IPS-20b (cell line): ENCODE measurements around the gene OTUB2.
"Not testable (repeated sequence)": the region's sequence is repeated elsewhere in the genome, so short reads cannot be mapped to it uniquely, and the experiment has no call there.

Source experiments
- H3K27ac ChIP-seq: one replicate; pipeline ENCODE4 v1.5.1; 2013; ENCODE audit warnings: low read length
- H3K27me3 ChIP-seq: 2 replicates; pipeline ENCODE4 v1.6.1; 2013; ENCODE audit warnings: mild to moderate bottlenecking, low read length, inconsistent platforms; ENCODE audit not compliant: insufficient read depth
- H3K36me3 ChIP-seq: 2 replicates; pipeline ENCODE4 v1.6.1; 2013; ENCODE audit warnings: low read depth, mild to moderate bottlenecking, inconsistent platforms, low read length, moderate library complexity; ENCODE audit not compliant: insufficient read depth
- H3K4me1 ChIP-seq: 2 replicates; pipeline ENCODE4 v1.6.1; 2013; ENCODE audit warnings: mild to moderate bottlenecking, control low read depth, inconsistent platforms, low read length, moderate library complexity; ENCODE audit not compliant: insufficient read depth
- H3K4me3 ChIP-seq: 2 replicates; pipeline ENCODE4 v1.5.1; 2013; ENCODE audit warnings: mild to moderate bottlenecking, low read length, inconsistent platforms
- H3K9ac ChIP-seq: 2 replicates; pipeline ENCODE4 v1.6.1; 2013; ENCODE audit warnings: low read depth, mild to moderate bottlenecking, inconsistent platforms, low read length, moderate library complexity
- H3K9me3 ChIP-seq: 2 replicates; pipeline ENCODE4 v1.6.1; 2013; ENCODE audit warnings: mild to moderate bottlenecking, low read depth, low read length, inconsistent platforms; ENCODE audit not compliant: insufficient read depth

The OTUB2 gene

DNA sequence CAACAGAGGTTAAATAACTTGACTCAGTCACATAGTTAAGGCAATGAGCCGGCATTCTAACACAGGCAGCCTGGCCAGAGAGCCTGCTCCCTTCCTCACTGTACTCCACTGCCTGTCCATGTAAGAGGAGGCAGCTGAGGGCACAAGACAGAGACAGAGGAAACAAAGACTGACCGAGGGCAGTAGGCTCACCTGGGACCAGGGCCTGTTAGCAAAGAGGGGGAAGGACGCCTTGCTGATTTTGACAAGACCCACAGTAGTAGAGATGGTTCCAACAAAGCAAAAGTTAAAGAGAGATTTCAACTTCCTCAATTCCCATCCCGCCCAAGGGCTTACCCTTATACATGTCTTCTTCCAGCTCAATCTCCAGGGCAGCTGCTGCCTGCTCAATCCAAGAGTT is 26.5 kb downstream of the OTUB2 start:
- H3K9me3 ChIP-seq: no peaks in the 10 kb centered on the region
- H3K27ac ChIP-seq: no peak overlapping the region
- H3K27me3 ChIP-seq: no peaks in the 10 kb centered on the region
- no peak overlapping the region for H3K9ac ChIP-seq
- H3K36me3 ChIP-seq: peaks cover 95% of the 10 kb centered on the region
- H3K4me3 ChIP-seq: no peak overlapping the region
- no peaks in the 10 kb centered on the region for H3K4me1 ChIP-seq

DNA sequence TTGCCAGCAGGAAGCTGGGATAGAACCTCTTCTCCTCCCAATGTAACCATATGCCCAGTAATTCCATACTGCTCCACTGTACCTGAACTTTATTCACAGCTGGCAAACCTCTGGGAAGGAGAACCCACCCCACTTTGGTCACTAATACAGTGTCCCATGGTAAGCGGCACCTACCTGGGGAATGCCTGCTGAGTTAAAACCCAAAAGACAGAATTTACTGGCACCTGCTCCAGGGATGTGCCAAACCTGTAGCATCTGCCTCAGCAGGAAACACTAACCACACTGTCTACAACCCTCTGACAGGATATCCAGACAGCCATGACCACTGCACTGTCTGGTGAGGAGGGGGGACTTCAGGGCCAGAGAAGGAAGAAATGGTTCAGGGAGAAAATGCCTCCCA is 28.3 kb downstream of the OTUB2 start:
- Histone ChIP-seq H3K27me3 (no peaks in the 10 kb centered on the region), H3K4me1 (no peaks in the 10 kb centered on the region), H3K9ac (no peak overlapping the region), H3K27ac (no peak overlapping the region), H3K9me3 (no peaks in the 10 kb centered on the region), H3K4me3 (no peak overlapping the region), H3K36me3 (peaks cover 95% of the 10 kb centered on the region)

GRCh38 chr14:94054936-94055335 is 28.8 kb downstream of the OTUB2 start:
- Histone ChIP-seq H3K9me3 (no peaks in the 10 kb centered on the region), H3K4me3 (no peak overlapping the region), H3K27ac (no peak overlapping the region), H3K36me3 (peaks cover 95% of the 10 kb centered on the region), H3K9ac (no peak overlapping the region), H3K27me3 (no peaks in the 10 kb centered on the region), H3K4me1 (no peaks in the 10 kb centered on the region)

GRCh38 chr14:94056579-94057308 is 30.6 kb downstream of the OTUB2 start:
- H3K27ac ChIP-seq: no peak overlapping the region
- no peaks in the 10 kb centered on the region for H3K9me3 ChIP-seq
- no peaks in the 10 kb centered on the region for H3K27me3 ChIP-seq
- H3K36me3 ChIP-seq: peaks cover 95% of the 10 kb centered on the region
- H3K4me3 ChIP-seq: no peak overlapping the region
- H3K4me1 ChIP-seq: no peaks in the 10 kb centered on the region
- H3K9ac ChIP-seq: no peak overlapping the region

- no peak overlapping the region for H3K4me3 ChIP-seq
- H3K9ac ChIP-seq: no peak overlapping the region
- no peak overlapping the region for H3K27ac ChIP-seq
- H3K36me3 ChIP-seq: peaks cover 89% of the 10 kb centered on the region
- no peaks in the 10 kb centered on the region for H3K27me3 ChIP-seq
- H3K9me3 ChIP-seq: no peaks in the 10 kb centered on the region
- peaks cover 6% of the 10 kb centered on the region for H3K4me1 ChIP-seq
These were observed 32.1 kb downstream of the OTUB2 start for GRCh38 chr14:94058128-94058673.

GRCh38 chr14:94058674-94059138 is 32.6 kb downstream of the OTUB2 start:
- Histone ChIP-seq H3K27me3 (no peaks in the 10 kb centered on the region), H3K4me1 (peaks cover 7% of the 10 kb centered on the region), H3K9ac (no peak overlapping the region), H3K36me3 (peaks cover 88% of the 10 kb centered on the region), H3K4me3 (no peak overlapping the region), H3K9me3 (no peaks in the 10 kb centered on the region), H3K27ac (no peak overlapping the region)

GRCh38 chr14:94059998-94060397 is 33.9 kb downstream of the OTUB2 start:
- Histone ChIP-seq H3K9ac (no peak overlapping the region), H3K27ac (no peak overlapping the region), H3K27me3 (no peaks in the 10 kb centered on the region), H3K4me1 (peaks cover 7% of the 10 kb centered on the region), H3K4me3 (no peak overlapping the region), H3K36me3 (peaks cover 75% of the 10 kb centered on the region), H3K9me3 (no peaks in the 10 kb centered on the region)

DNA sequence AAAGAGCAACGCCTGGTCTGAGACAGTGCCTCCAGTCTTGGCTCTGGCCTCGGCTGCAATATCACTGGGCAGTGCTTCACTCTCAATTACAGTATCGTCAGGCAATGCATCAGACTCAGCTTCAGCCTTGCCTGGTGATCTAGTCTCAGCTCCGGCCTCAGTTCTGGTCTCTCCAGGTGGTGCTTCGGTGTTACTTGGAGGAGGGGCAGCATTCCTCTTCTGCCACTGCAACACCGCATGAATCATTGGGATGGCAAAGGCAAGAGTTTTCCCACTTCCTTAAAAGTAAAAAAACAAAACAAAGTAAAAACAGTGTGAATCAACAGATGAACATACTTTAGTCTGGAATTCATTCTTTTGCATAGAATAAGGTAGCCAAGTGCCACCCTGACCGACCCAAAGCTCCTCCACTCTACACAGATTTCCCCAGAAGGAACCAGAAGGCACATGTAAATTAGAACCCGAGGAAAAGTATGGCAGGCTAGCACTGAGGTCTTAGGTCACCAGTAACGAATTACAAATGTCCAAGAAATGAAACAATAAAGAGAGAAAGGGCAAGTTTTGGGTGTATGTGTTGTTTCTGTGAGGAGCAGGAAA is 36.3 kb downstream of the OTUB2 start:
- H3K36me3 ChIP-seq: peaks cover 51% of the 10 kb centered on the region
- no peaks in the 10 kb centered on the region for H3K9me3 ChIP-seq
- H3K27me3 ChIP-seq: no peaks in the 10 kb centered on the region
- peaks cover 12% of the 10 kb centered on the region for H3K4me1 ChIP-seq
- no peak overlapping the region for H3K27ac ChIP-seq
- no peak overlapping the region for H3K9ac ChIP-seq
- H3K4me3 ChIP-seq: no peak overlapping the region

DNA sequence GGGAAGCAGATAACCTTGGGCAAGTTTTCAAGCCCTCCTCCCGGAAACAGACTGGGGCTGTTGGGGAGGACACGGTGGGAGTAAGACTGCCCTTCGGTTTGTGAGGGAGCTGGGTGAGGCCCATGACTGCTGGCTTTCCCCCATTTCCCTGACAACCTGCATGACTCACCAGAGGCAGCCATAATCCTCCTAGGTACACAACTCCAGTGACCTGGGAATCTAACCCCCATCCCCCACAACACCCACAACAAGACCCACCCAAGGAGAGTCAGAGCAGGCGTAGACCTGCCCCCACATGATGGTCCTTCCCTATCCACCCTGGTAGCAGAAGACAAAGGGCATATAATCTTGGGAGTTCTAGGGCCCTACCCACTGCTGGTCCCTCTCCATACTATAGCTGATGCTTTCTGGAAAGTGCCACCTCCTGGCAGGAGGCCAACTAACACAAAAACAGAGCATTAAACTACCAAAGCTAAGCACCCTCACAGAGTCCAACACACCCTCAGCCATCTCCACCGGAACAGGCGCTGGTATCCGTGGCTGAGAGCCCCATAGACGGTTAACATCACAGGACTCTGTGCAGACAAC is 40.0 kb downstream of the OTUB2 start:
- H3K9me3 ChIP-seq: peaks cover 5% of the 10 kb centered on the region; the same call in 1 of the 2 replicates
- peaks cover 12% of the 10 kb centered on the region for H3K4me1 ChIP-seq
- H3K27ac ChIP-seq: no peak overlapping the region
- H3K4me3 ChIP-seq: no peak overlapping the region
- H3K9ac ChIP-seq: no peak overlapping the region
- no peaks in the 10 kb centered on the region for H3K27me3 ChIP-seq
- H3K36me3 ChIP-seq: peaks cover 20% of the 10 kb centered on the region

DNA sequence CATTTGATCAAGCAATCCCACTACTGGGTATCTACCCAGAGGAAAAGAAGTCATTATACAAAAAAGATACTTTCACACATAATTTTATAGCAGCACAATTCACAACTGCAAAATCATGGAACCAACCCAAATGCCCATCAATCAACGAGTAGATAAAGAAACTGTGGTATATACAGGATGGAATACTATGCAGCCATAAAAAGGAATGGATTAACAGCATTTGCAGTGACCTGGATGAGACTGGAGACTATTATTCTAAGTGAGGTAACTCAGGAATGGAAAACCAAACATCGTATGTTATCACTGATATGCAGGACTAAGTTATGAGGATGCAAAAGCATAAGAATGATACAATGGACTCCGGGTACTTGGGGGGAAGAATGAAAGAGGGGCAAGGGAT is 45.9 kb downstream of the OTUB2 start:
- not testable (repeated sequence) for H3K27me3 ChIP-seq, H3K9ac ChIP-seq, H3K27ac ChIP-seq, H3K4me1 ChIP-seq, H3K4me3 ChIP-seq
- peaks cover 17% of the 10 kb centered on the region for H3K9me3 ChIP-seq
- H3K36me3 ChIP-seq: peaks cover 22% of the 10 kb centered on the region

- peaks cover 17% of the 10 kb centered on the region for H3K9me3 ChIP-seq
- no peak overlapping the region for H3K9ac ChIP-seq
- H3K4me3 ChIP-seq: no peak overlapping the region
- peaks cover 46% of the 10 kb centered on the region for H3K36me3 ChIP-seq
- H3K4me1 ChIP-seq: peaks cover 1% of the 10 kb centered on the region
- H3K27me3 ChIP-seq: no peaks in the 10 kb centered on the region
- no peak overlapping the region for H3K27ac ChIP-seq
These were observed 48.4 kb downstream of the OTUB2 start for GRCh38 chr14:94074534-94074933.

DNA sequence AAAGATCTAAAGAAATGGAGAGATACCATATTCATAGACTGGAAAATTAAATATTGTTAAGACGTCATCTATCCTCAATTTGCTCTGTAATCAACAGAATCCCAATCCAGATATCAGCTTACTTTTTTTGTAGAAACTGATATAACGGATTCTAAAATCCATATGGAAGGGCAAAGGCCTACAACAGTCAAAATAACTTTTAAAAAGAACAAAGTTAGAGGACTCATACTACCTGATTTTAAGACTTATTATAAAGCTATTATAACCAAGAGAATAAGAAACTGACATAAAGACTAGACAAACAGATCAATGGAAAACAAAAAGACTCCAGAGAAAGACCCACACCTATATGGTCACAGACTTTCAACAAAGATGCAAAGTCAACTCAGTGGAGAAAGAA is 48.9 kb downstream of the OTUB2 start:
- peaks cover 6% of the 10 kb centered on the region for H3K4me1 ChIP-seq
- H3K9ac ChIP-seq: no peak overlapping the region
- H3K27me3 ChIP-seq: no peaks in the 10 kb centered on the region
- no peak overlapping the region for H3K4me3 ChIP-seq
- H3K36me3 ChIP-seq: peaks cover 42% of the 10 kb centered on the region
- H3K27ac ChIP-seq: no peak overlapping the region
- peaks cover 17% of the 10 kb centered on the region for H3K9me3 ChIP-seq
